ENCODE data around the gene POLR2C.
A peak's percentile ranks its signal among the peaks of the same experiment; 100 is the strongest.

POLR2C gene

GRCh38 chr16:57507136-57508034 is 44.9 kb downstream of the POLR2C start:
- DNase-seq = no peak

GRCh38 chr16:57508035-57508425 is 45.6 kb downstream of the POLR2C start:
- no peak for DNase-seq

- no peak for DNase-seq
Measured at GRCh38 chr16:57509231-57509923, 46.9 kb downstream of the POLR2C start.

- no peak for DNase-seq
Measured at GRCh38 chr16:57510016-57510871, 47.8 kb downstream of the POLR2C start.

- no peak for DNase-seq
Measured at GRCh38 chr16:57512296-57513001, 50.0 kb downstream of the POLR2C start.

- no peak for DNase-seq
Measured at GRCh38 chr16:57513371-57514102, 51.1 kb downstream of the POLR2C start.

GRCh38 chr16:57514371-57514770 is 51.9 kb downstream of the POLR2C start:
- DNase-seq = no peak

- DNase-seq = no peak
Measured at GRCh38 chr16:57514791-57515600, 52.5 kb downstream of the POLR2C start.

- no peak for DNase-seq
Measured at GRCh38 chr16:57516176-57516725, 53.8 kb downstream of the POLR2C start.

GRCh38 chr16:57516773-57517172 is 54.3 kb downstream of the POLR2C start:
- no peak for DNase-seq

- DNase-seq = no peak
Measured at GRCh38 chr16:57517397-57518367, 55.2 kb downstream of the POLR2C start.

- no peak for DNase-seq
Measured at GRCh38 chr16:57518520-57518919, 56.0 kb downstream of the POLR2C start.

GRCh38 chr16:57518922-57519321 is 56.4 kb downstream of the POLR2C start:
- no peak for DNase-seq

GRCh38 chr16:57519796-57520360 is 57.4 kb downstream of the POLR2C start:
- DNase-seq = peak; percentile 87

All from stimulated activated CD4-positive, alpha-beta T cell treated with anti-CD3 and anti-CD28 coated beads, Interleukin-15, amount 100 ng/mL, for 24 hours (primary cell).